Loucy (cell line): ENCODE results near the gene OTOS.

Experiments
- H2AFZ ChIP-seq: fragments of 200-600 bp; sonication (generic); 2 replicates; pipeline ENCODE4 v1.6.0; 2016; ENCODE audit warnings: antibody characterized with exemption, mild to moderate bottlenecking, low read length, moderate library complexity
- H3F3A ChIP-seq: fragments of 200-600 bp; 2 replicates; pipeline ENCODE4 v1.6.0; 2016; ENCODE audit warnings: antibody characterized with exemption, low read depth, mild to moderate bottlenecking
- H3K27me3 ChIP-seq: fragments of 200-600 bp; sonication (generic); 2 replicates; pipeline ENCODE4 v1.6.1; 2014; ENCODE audit warnings: low read length, mild to moderate bottlenecking; ENCODE audit not compliant: insufficient read depth, poor library complexity, severe bottlenecking
- H3K36me3 ChIP-seq: fragments of 200-600 bp; sonication (generic); 2 replicates; pipeline ENCODE4 v1.6.1; 2016; ENCODE audit warnings: low read length; ENCODE audit not compliant: insufficient read depth
- H3K4me1 ChIP-seq: fragments of 200-600 bp; sonication (generic); 2 replicates; pipeline ENCODE4 v1.5.1; 2014; ENCODE audit warnings: low read length, mild to moderate bottlenecking; ENCODE audit not compliant: insufficient read depth, poor library complexity, severe bottlenecking
- H3K4me2 ChIP-seq: fragments of 200-600 bp; sonication (generic); 2 replicates; pipeline ENCODE4 v1.6.0; 2014; ENCODE audit warnings: antibody characterized with exemption, low read length, low read depth, mild to moderate bottlenecking; ENCODE audit not compliant: poor library complexity, severe bottlenecking
- H3K4me3 ChIP-seq: fragments of 200-600 bp; sonication (generic); 2 replicates; pipeline ENCODE4 v1.5.1; 2014; ENCODE audit warnings: low read length, mild to moderate bottlenecking, mixed read lengths; ENCODE audit not compliant: poor library complexity, severe bottlenecking
- H3K79me2 ChIP-seq: fragments of 200-600 bp; sonication (generic); 2 replicates; pipeline ENCODE4 v1.6.1; 2014; ENCODE audit warnings: low read length; ENCODE audit not compliant: insufficient read depth
- H3K9ac ChIP-seq: fragments of 200-600 bp; sonication (generic); 2 replicates; pipeline ENCODE4 v1.6.0; 2014; ENCODE audit warnings: mild to moderate bottlenecking, low read depth, low read length, moderate library complexity; ENCODE audit not compliant: poor library complexity, severe bottlenecking
- H3K9me2 ChIP-seq: fragments of 200-600 bp; sonication (generic); replicated peaks from 2 replicates; pipeline ENCODE4 v1.6.1; 2016; ENCODE audit warnings: low read depth, low read length, mixed read lengths
- H3K9me3 ChIP-seq: fragments of 200-600 bp; sonication (generic); 2 replicates; pipeline ENCODE4 v1.6.1; 2014; ENCODE audit warnings: mild to moderate bottlenecking, antibody characterized with exemption, low read length, low read depth; ENCODE audit not compliant: insufficient read depth
- H4K20me1 ChIP-seq: fragments of 200-600 bp; sonication (generic); 2 replicates; pipeline ENCODE4 v1.6.0; 2014; ENCODE audit warnings: antibody characterized with exemption, low read length, mild to moderate bottlenecking; ENCODE audit not compliant: insufficient read depth, poor library complexity, severe bottlenecking
- CTCF ChIP-seq: fragments of 200-600 bp; sonication (generic); conservative IDR thresholded peaks from 2 replicates; pipeline ENCODE4 v1.5.1; 2014; ENCODE audit warnings: mild to moderate bottlenecking, antibody characterized with exemption, low read length
- EZH2phosphoT487 ChIP-seq: fragments of 200-600 bp; IDR thresholded peaks from 2 replicates; pipeline ENCODE4 v1.6.1; 2018; ENCODE audit warnings: antibody characterized with exemption, mild to moderate bottlenecking, moderate library complexity, borderline replicate concordance

OTOS gene

DNA sequence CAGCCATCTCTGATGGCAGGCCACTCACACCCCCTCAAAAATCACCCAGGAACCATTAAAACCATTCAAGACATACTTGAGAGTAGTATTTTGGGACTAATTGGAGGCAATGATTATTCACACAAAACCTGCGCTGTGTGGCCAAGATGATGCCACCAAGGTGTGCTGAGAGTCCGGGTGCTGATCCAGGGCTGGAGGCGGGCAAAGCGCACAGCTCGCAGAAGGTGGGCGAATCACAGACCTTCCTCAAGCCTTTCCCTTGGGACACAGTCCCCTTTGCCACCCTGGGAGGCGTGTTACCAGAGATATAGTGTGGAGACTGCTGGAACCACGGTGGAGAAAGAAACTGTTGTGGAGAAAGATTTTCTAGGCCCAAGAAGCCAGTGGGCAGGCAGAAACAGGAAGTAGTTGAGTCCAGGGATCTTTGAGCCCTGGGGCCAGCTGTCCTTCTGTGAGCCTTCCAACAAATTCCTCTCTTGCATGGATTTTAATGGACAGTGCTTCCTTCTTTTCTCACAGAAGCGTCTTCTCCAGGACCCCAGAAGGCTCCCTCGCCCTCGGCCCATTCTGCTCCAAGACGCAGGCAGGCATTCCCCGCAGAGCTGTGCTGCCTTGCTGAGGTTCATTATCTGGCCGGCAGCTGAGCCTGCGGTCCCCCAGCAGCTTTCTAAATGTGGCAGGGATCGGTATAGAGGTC lies 12.4 kb downstream of the OTOS start:
- TF ChIP-seq EZH2phosphoT487 = no peak
- no peak for TF ChIP-seq CTCF
- Histone ChIP-seq H3K27me3 (no peaks in the 10 kb centered on the region), H3K9me3 (no peaks in the 10 kb centered on the region), H3K4me3 (no peak overlapping the region), H3K9ac (no peak overlapping the region), H3K79me2 (no peaks in the 10 kb centered on the region), H3K4me1 (no peaks in the 10 kb centered on the region), H3K36me3 (peaks cover 44% of the 10 kb centered on the region; the same call in 1 of the 2 replicates), H3K9me2 (no peaks in the 10 kb centered on the region), H3F3A (no peaks in the 10 kb centered on the region), H2AFZ (no peak overlapping the region), H4K20me1 (no peaks in the 10 kb centered on the region), H3K4me2 (no peak overlapping the region)

- Histone ChIP-seq H2AFZ (no peak overlapping the region), H3F3A (no peaks in the 10 kb centered on the region), H3K4me2 (no peak overlapping the region), H4K20me1 (no peaks in the 10 kb centered on the region), H3K79me2 (no peaks in the 10 kb centered on the region), H3K4me3 (no peak overlapping the region), H3K4me1 (no peaks in the 10 kb centered on the region), H3K9me3 (no peaks in the 10 kb centered on the region), H3K9me2 (no peaks in the 10 kb centered on the region), H3K9ac (no peak overlapping the region), H3K27me3 (no peaks in the 10 kb centered on the region), H3K36me3 (peaks cover 36% of the 10 kb centered on the region; the same call in 1 of the 2 replicates)
- TF ChIP-seq CTCF (no peak), EZH2phosphoT487 (no peak)
Observed at GRCh38 chr2:240127191-240127750, 13.2 kb downstream of the OTOS start.

DNA sequence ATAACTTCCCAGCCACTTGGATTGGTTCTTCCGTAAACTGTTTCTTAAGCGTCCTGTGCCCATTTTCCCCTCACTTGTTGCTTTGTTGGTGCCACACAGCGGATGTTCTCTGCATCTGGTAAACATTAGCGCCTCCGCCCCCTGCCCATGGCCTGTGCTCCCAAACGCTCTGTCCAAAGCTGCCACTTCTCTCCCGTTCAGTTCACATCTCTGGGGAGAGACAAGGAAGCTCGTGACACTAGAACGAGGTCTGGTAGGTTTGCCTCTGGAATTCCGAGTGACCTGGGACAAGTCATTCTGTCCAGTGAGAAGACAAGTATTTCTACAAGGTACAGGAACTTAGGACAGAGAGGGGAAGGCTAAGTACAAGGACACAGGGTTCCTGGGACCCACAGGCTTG lies 13.7 kb downstream of the OTOS start:
- TF ChIP-seq EZH2phosphoT487 (no peak), CTCF (no peak)

More for the DNA sequence above, 13.7 kb downstream of the OTOS start:
- Histone ChIP-seq H3K9me3 (no peaks in the 10 kb centered on the region), H3K4me3 (no peak overlapping the region), H3K4me2 (no peak overlapping the region), H3K79me2 (no peaks in the 10 kb centered on the region), H3K9me2 (no peaks in the 10 kb centered on the region), H3K9ac (no peak overlapping the region), H2AFZ (no peak overlapping the region), H3F3A (no peaks in the 10 kb centered on the region), H3K27me3 (no peaks in the 10 kb centered on the region), H3K4me1 (peaks cover 4% of the 10 kb centered on the region), H3K36me3 (peaks cover 31% of the 10 kb centered on the region; the same call in 1 of the 2 replicates), H4K20me1 (no peaks in the 10 kb centered on the region)
